G401 (cell line): ENCODE results near the gene TLE4. TPM values are rescaled to one million over a fixed set of nuclear protein-coding genes. Genes with fewer than 3 reads are reported as not detected.
"Not testable (repeated sequence)": the region's sequence is repeated elsewhere in the genome, so short reads cannot be mapped to it uniquely, and the experiment has no call there.

ENCODE experiments used
- DNase-seq: peaks from one replicate; pipeline ENCODE4 v3.0.0-alpha.2; 2015; ENCODE audit warnings: low spot score
- in situ Hi-C: cut with HindIII; loops from 2 replicates; pipeline ENCODE4 v1.10.0; 2016; ENCODE audit warnings: low sequenced_read_pairs, mixed read lengths
- total RNA-seq: library from RNA; depleted of rRNA; stranded (reverse); fragments of >200 nt; shearing (Covaris generic); gene quantifications from 2 replicates; pipeline ENCODE4 v1.2.3, GENCODE V29; 2014

The TLE4 gene
- total RNA-seq, 1 experiment from 2014 or later, result 78.6 TPM

GRCh38 chr9:79592726-79593493 lies 21.1 kb downstream of the TLE4 start:
- DNase-seq, result no peak
- in situ Hi-C loops, result no loop called here

- in situ Hi-C loops, result no loop called here
These were observed 27.0 kb downstream of the TLE4 start for GRCh38 chr9:79598562-79599345.

DNA sequence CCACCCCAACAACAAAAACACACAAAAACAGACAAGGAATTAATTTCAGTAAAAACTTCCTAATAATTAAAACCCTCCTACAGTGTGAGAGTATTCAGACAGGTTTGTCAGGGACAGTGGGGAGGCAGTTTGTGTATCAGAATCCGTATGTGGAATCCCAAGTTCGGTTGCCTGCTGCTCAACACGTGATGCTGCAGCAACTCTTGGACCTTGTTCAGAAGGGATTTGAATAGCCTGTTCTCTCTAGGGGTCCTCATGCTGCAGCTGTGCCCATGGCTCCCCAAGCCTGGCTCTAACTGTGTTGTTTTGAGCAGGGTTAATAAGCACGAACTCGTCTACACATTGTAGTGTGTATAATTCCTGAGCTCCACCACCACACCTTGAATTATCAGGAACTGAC lies 28.7 kb downstream of the TLE4 start:
- peak; percentile 62 for DNase-seq
- in situ Hi-C loops, result no loop called here

More at GRCh38 chr9:79598562-79599345, 27.0 kb downstream of the TLE4 start:
- no peak for DNase-seq

DNA sequence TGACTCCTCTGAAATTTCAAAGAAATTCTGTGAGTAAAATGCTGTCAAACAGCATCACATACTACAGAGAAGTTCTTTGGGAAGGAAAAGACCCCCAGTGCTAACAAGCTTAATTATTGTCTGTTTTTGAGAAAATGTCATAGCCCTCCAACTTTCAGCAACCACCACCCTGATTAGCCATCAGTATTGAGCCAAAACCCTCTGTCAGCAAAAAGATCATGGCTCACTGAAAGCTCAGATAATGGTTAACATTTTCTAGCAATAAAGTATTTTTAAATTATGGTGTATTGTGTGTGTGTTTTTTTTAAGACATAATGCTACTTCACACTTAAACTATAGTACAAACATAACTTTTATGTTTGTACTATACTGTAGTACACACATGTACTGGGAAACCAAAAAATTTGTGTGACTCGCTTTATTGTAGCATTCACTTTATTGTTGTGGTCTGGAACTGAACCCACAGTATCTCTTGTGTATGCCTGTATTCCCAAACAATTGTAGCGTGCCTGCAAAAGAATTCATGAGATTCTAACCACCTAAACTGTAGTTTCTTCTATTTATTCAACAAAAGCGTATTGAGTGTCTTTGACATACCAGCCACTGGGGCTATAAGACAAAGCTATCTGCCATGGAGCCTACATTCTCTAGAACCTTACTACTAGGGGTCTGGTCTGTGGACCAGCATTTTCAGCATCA lies 31.6 kb downstream of the TLE4 start:
- in situ Hi-C loops, result no loop called here
- no peak for DNase-seq

- DNase-seq, result no peak
- in situ Hi-C loops, result no loop called here
These were observed 32.4 kb downstream of the TLE4 start for GRCh38 chr9:79604149-79604548.

DNA sequence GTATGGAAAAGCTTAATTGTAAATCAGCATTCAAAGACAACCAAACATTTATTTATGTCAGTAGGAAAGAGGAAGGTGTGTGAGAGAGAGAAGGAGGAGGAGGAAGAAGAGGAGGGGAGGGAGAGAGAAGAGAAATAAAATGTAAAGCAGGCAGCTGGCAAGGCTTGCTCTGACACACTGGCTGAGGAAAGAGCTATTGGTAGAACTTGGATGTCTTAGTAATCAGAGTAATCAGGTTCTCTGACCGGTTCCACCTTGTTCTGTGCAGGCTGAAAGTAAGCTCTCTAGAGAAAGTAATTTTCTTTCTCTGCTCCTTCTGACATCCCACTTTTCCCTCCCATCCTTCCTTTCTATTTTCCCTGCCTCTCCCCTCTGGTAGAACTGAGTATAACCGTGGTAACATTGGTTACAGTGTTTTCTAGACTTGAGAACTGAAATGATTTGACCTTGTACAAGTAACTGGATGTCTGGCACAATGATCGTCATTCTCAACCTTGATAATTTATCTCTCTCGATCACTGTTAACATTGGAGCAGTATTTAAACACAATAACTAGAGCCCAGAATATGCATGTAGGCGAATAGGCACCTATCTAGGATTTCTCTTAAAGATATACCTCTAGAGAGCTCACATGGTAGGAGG lies 33.3 kb downstream of the TLE4 start:
- no peak for DNase-seq
- in situ Hi-C loops, result no loop called here

DNA sequence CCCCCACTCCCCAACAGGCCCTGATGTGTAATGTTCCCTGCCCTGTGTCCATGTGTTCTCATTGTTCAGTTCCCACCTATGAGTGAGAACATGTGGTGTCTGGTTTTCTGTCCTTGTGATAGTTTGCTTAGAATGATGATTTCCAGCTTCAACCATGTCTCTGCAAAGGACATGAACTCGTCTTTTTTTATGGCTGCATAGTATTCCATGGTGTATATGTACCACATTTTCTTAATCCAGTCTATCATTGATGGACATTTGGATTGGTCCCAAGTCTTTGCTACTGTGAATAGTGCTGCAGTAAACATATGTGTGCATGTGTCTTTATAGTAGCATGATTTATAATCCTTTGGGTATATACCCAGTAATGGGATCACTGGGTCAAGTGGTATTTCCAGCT lies 34.8 kb downstream of the TLE4 start:
- DNase-seq, in situ Hi-C loops: not testable (repeated sequence)

DNA sequence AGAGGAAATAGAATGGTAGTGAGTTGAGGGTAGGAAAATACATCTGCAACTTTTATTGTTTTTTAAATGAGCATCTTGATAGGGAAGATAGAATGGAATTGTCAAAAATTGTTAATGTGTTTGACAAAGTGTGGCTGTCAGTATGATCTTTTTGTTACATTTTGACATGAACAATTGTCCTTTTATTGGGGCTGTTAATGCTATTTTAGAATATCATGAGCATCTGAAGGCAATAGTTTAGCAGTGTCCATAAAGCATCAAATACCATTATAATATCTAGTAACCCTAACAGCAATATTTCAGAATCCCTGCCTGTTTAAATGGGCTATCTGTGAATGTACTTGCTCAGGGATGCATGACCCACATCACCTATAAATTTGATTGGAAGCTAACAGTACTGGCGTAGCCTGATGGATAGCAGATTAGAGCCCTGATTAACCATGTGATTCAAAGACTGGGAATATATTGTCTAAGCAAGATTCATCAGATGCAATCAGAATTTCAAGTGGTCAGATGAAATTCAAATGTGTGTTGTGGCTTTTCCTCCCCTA lies 37.8 kb downstream of the TLE4 start:
- no peak for DNase-seq
- in situ Hi-C loops, result no loop called here

GRCh38 chr9:79610019-79610631 lies 38.4 kb downstream of the TLE4 start:
- in situ Hi-C loops, result no loop called here
- no peak for DNase-seq

- in situ Hi-C loops, result no loop called here
- DNase-seq, result peak; percentile 70
These were observed 39.2 kb downstream of the TLE4 start for GRCh38 chr9:79610791-79611614.

GRCh38 chr9:79613145-79613544 lies 41.4 kb downstream of the TLE4 start:
- in situ Hi-C loops, result no loop called here
- no peak for DNase-seq

DNA sequence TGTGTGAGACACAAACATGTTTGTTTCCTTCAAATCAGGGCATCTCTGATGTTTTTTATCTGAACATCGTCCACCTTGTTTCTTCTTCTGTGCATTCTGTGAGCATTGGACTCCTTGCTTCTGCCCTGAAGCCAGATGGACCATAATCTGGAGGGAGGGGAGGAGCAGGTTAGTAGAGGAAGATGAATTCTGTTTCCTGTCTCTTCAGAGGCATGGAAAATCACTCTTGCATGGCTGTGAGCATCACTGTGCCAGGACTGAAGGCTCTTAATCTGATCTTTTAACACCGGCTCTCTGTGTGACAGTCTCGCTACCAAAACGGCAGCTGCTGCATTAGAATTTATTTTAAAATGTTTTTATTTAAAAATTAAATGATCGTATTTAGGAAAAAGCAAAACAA lies 43.3 kb downstream of the TLE4 start:
- in situ Hi-C loops, result no loop called here
- DNase-seq, result peak; percentile 97

GRCh38 chr9:79616013-79616412 lies 44.2 kb downstream of the TLE4 start:
- peak; percentile 90 for DNase-seq
- in situ Hi-C loops, result no loop called here

GRCh38 chr9:79616971-79617370 lies 45.2 kb downstream of the TLE4 start:
- in situ Hi-C loops, result no loop called here

DNA sequence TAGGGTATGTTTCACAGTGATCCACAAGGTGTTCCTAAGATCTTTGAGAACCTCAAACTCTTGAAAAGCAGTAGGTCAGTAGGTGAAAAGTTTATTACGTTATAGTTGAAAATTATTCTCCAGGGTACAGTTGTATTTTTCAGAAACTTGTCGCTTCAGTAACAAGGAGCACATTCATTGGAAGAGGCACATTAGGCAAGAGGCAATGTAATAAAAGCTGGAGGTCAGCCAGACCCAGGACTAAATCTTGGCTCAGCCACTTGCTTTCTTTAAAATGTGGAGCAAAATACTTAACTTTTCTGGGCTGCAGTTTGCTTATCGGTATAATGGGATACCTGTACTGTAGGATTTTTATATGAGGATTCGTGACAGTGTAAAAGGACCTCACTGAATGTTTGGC lies 45.6 kb downstream of the TLE4 start:
- DNase-seq, result peak; percentile 62
- in situ Hi-C loops, result no loop called here

More at GRCh38 chr9:79616971-79617370, 45.2 kb downstream of the TLE4 start:
- peak; percentile 59 for DNase-seq

DNA sequence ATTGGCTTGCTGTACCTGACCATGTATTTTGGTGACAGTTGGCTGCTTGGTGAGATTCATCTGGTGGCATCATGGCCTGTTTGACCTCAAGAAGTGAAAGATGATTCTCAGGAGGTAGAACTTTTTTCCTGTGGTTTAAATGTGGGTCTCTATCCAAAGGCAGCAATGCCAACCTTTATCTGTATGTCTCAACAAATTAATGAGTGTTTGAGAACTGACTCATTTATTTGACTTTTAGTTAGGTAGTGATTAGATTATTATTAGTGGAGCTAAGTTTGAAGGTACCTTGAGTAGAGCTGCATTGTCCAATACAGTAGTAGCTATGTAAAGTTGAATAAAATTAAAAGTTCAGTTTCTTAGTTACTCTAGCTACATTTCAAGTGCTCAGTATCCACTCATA lies 48.2 kb downstream of the TLE4 start:
- in situ Hi-C loops, result no loop called here
- no peak for DNase-seq

DNA sequence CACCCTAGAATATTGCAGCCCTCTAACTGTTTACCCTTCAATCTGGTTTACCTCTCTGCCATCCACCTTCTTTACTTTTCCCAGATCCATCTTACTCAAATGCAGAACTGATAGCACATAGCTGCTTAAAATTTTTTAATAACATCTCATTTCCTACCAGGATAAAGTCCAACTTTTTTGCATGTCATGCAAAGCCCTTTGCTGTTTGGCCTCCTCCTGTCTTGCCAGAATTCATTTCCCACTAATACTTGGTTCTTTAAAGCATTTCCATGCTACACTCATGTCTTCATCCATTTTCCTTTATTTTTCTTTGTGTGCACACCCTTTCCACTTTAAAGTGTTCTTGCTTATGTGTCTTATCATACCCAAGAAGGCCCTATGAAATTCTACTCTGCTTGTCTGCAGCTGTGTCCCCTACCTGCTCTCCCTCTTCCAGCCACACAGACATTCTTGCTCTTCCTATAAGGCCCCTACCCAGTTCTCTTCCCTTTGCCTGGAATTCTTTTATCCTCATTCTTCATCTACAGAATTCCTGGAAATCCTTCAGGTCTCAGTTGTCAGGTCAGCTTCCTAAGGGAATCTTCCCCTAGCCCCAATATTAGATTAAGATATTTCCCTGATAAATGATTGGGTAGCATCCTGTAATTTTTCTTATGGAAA lies 50.3 kb downstream of the TLE4 start:
- no peak for DNase-seq
- in situ Hi-C loops, result no loop called here
